GM12878 (cell line): ENCODE measurements around the gene FIBIN. TPM values are rescaled to one million over a fixed set of nuclear protein-coding genes. Genes with fewer than 3 reads are reported as not detected.

Experiments used
- ATAC-seq: fragments of 200-7000 bp; cut with Tn5 transposase; 3 replicates; pipeline ENCODE4 v1.9.1; 2020; ENCODE audit warnings: mild to moderate bottlenecking, moderate library complexity
- Bru-seq: library from RNA; stranded (reverse); fragments of 400-500 nt; gene quantifications from one replicate; lab custom pipeline; 2021; lab: Mats Ljungman, UMichigan
- BruChase-seq, 2 experiments: library from RNA; stranded (reverse); fragments of 400-500 nt; gene quantifications; one replicate each; lab custom pipeline; 2021; lab: Mats Ljungman, UMichigan
- BruUV-seq: library from RNA; stranded (reverse); fragments of 400-500 nt; replicated peaks from 2 replicates; lab custom pipeline; 2021; lab: Mats Ljungman, UMichigan
- CTCF ChIA-PET: fragments of 300-600 bp; sonication (Branson Sonifier 250); formaldehyde crosslinking; extraction: SDS; loops from one replicate; lab custom pipeline; 2021; ENCODE audit warnings: inconsistent platforms; lab: Yijun Ruan, JAX
- POLR2A ChIA-PET: fragments of 350-600 bp; formaldehyde crosslinking; extraction: SDS; loops from one replicate; lab custom pipeline; 2021; ENCODE audit warnings: inconsistent platforms; lab: Charles Lee
- RAD21 ChIA-PET: fragments of 300-600 bp; sonication (Branson Sonifier 250); formaldehyde crosslinking; loops from one replicate; lab custom pipeline; 2023; ENCODE audit warnings: antibody characterized with exemption; ENCODE audit not compliant: unreplicated experiment; lab: Charles Lee
- SMC1A ChIA-PET: fragments of 300-600 bp; sonication (Branson Sonifier 250); formaldehyde crosslinking; loops from one replicate; lab custom pipeline; 2023; ENCODE audit not compliant: unreplicated experiment, uncharacterized antibody; lab: Charles Lee
- DNase-seq: peaks from one replicate; pipeline ENCODE4 v3.0.0-alpha.2; 2011; ENCODE audit warnings: low read depth, low spot score
- FAIRE-seq: peaks from 3 replicates; lab custom pipeline; 2011; peaks lifted over from hg19 to GRCh38; lab: Jason Lieb, UNC
- H2AFZ ChIP-seq: 2 replicates; pipeline ENCODE4 v1.6.0; 2011; ENCODE audit warnings: low read depth, low read length, control low read depth; ENCODE audit not compliant: control insufficient read depth
- H3K27ac ChIP-seq: 2 replicates; pipeline ENCODE4 v1.5.1; 2011; ENCODE audit warnings: control low read depth; ENCODE audit not compliant: control insufficient read depth, insufficient read depth
- H3K27me3 ChIP-seq, 2 experiments: replicated peaks in 1 of 2; 2 replicates each; pipeline versions ENCODE4 v1.6.0 to v1.6.1; 2011; ENCODE audit warnings: low read length in 1 of 2; ENCODE audit not compliant: control insufficient read depth in 2 of 2, insufficient read depth in 2 of 2
- H3K36me3 ChIP-seq, 2 experiments: 2 replicates each; pipeline ENCODE4 v1.5.1; 2011; ENCODE audit warnings: low read length in 1 of 2; ENCODE audit not compliant: control insufficient read depth in 2 of 2, insufficient read depth in 2 of 2
- H3K4me1 ChIP-seq: 2 replicates; pipeline ENCODE4 v1.6.1; 2011; ENCODE audit warnings: mild to moderate bottlenecking, low read length, moderate library complexity, mixed read lengths; ENCODE audit not compliant: control insufficient read depth, insufficient read depth
- H3K4me2 ChIP-seq: 2 replicates; pipeline ENCODE4 v1.6.0; 2011; ENCODE audit warnings: control low read depth; ENCODE audit not compliant: control insufficient read depth, insufficient read depth
- H3K4me3 ChIP-seq: fragments of 200-600 bp; sonication (generic); 2 replicates; pipeline ENCODE4 v1.5.1; 2016
- H3K79me2 ChIP-seq: 2 replicates; pipeline ENCODE4 v1.6.0; 2011; ENCODE audit warnings: low read length; ENCODE audit not compliant: control insufficient read depth, insufficient read depth
- H3K9ac ChIP-seq: 2 replicates; pipeline ENCODE4 v1.8.0; 2011; ENCODE audit warnings: low read length, control low read depth, mixed read lengths; ENCODE audit not compliant: control insufficient read depth, insufficient read depth
- H3K9me3 ChIP-seq: replicated peaks from 3 replicates; pipeline ENCODE4 v1.5.1; 2011; ENCODE audit warnings: mild to moderate bottlenecking, low read length; ENCODE audit not compliant: control insufficient read depth, insufficient read depth
- H4K20me1 ChIP-seq: 2 replicates; pipeline ENCODE4 v1.6.0; 2011; ENCODE audit not compliant: control insufficient read depth, insufficient read depth
- DPF2 ChIP-seq: fragments of 450-650 bp; IDR thresholded peaks from 2 replicates; pipeline ENCODE4 v1.6.1; 2017; ENCODE audit warnings: mild to moderate bottlenecking
- HDGF ChIP-seq: fragments of 450-650 bp; IDR thresholded peaks from 2 replicates; pipeline ENCODE4 v1.6.1; 2016; ENCODE audit warnings: antibody characterized with exemption
- REST ChIP-seq: IDR thresholded peaks from 2 replicates; pipeline ENCODE4 v1.6.1; 2012; ENCODE audit warnings: mild to moderate bottlenecking, low read depth, low read length
- WGBS: methylation state at CpG from one replicate; pipeline ENCODE4 v1.1.6; 2016; ENCODE audit warnings: low lambda C conversion rate; ENCODE audit not compliant: insufficient replicate concordance, insufficient coverage; ENCODE audit errors: missing lambda C conversion rate; 5-methylcytosine and 5-hydroxymethylcytosine counted together
- in situ Hi-C: fragments of 300-500 bp; cut with MboI; formaldehyde crosslinking; loops from 9 replicates; pipeline ENCODE4 v1.14.3; 2018; ENCODE audit warnings: mixed read lengths
- intact Hi-C: fragments of 100-400 bp; cut with micrococcal nuclease; formaldehyde crosslinking; loops from one replicate; pipeline ENCODE4 v1.14.2; 2022; ENCODE audit not compliant: unreplicated experiment
- long read RNA-seq, 2 experiments: library from polyadenylated mRNA; unstranded; transcript quantifications; one replicate each; pipeline ENCODE4 v2.0.0, GENCODE V29; 2019 to 2020
- polyA minus RNA-seq, 3 experiments: library from RNA; depleted of rRNA, polyadenylated mRNA; stranded (reverse); fragments of >200 nt; gene quantifications; 2 replicates each; pipeline ENCODE4 v1.2.3, GENCODE V29; 2011
- polyA plus RNA-seq, 11 experiments: library from polyadenylated mRNA; depleted of rRNA in 4 of 11; unstranded in 6 of 11; stranded (reverse) in 5 of 11; fragments of >200 nt; fragmentation: Nextera tagmentation in 4 of 11; fragmentation: Illumina TruSeq in 1 of 11; extraction: Ambion mirVana in 4 of 11; extraction: Trizol in 1 of 11; gene quantifications; 1 replicate in 1 of 11; 2 replicates in 10 of 11; pipeline versions ENCODE4 v1.2.1 to v1.2.3, GENCODE V29; 2011 to 2016; ENCODE audit warnings: inconsistent platforms in 2 of 11, missing spikeins in 2 of 11, low read depth in 1 of 11
- total RNA-seq, 4 experiments: library from RNA; depleted of rRNA in 3 of 4; stranded (reverse); fragments of >200 nt in 3 of 4; fragmentation: Illumina TruSeq in 1 of 4; extraction: Trizol in 1 of 4; gene quantifications; 2 replicates each; pipeline versions ENCODE4 v1.2.1 to v1.2.3, GENCODE V29; 2013 to 2021

The FIBIN gene
- not detected in 2 replicates for total RNA-seq (2013; cell fraction: nucleolus; rRNA removed)
- total RNA-seq (2014; rRNA removed) (not detected in 2 replicates), total RNA-seq (2014; rRNA removed; fragmentation: Illumina TruSeq; extraction: Trizol) (not detected in 2 replicates), total RNA-seq (2021) (not detected in 2 replicates), polyA plus RNA-seq (2011; rRNA removed) (not detected in 2 replicates), polyA plus RNA-seq (2014; fragmentation: Illumina TruSeq; extraction: Trizol) (not detected in 2 replicates), polyA plus RNA-seq (2014; fragmentation: Nextera tagmentation; extraction: Ambion mirVana) (not detected), polyA plus RNA-seq (2014; rRNA removed) (not detected in 2 replicates), polyA plus RNA-seq (2016; fragmentation: Nextera tagmentation; extraction: Ambion mirVana) (not detected), polyA minus RNA-seq (2011; rRNA and poly(A)+ RNA removed) (not detected in 2 replicates), Bru-seq, nascent RNA (not detected), BruChase-seq, experiment 1, labeled RNA remaining after a 6-hour chase (not detected), BruChase-seq, experiment 2, labeled RNA remaining after a 2-hour chase (not detected)
- polyA plus RNA-seq (2011; ENCODE audit: low read depth): not detected
- not detected in 2 replicates for polyA plus RNA-seq (2011; cell fraction: cytosol; rRNA removed)
- not detected in 2 replicates for polyA plus RNA-seq (2011; cell fraction: nucleus; rRNA removed)
- not detected in 2 replicates for polyA plus RNA-seq (2012)
- polyA minus RNA-seq (2011; cell fraction: cytosol; rRNA and poly(A)+ RNA removed): not detected in 2 replicates
- not detected in 2 replicates for polyA minus RNA-seq (2011; cell fraction: nucleus; rRNA and poly(A)+ RNA removed)
- long read RNA-seq, experiment 1: 0 reads
- long read RNA-seq, experiment 2: 0 reads

GRCh38 chr11:26993965-26994457, at the start of gene FIBIN:
Gene FIBIN (plus strand): TSS chr11:26994112. CDS start chr11:26994527, 415 bp downstream.
- Histone ChIP-seq H3K4me3 (no peak within 1 kb of the TSS), H3K4me2 (no peak within 1 kb of the TSS), H3K9me3 (no peaks in the 10 kb centered on the region), H3K27ac (no peak within 1 kb of the TSS), H3K79me2 (no peaks in the 10 kb centered on the region), H3K4me1 (no peaks in the 10 kb centered on the region), H3K9ac (no peak within 1 kb of the TSS), H2AFZ (no peak within 1 kb of the TSS), H3K36me3 (no peaks in the 10 kb centered on the region), H4K20me1 (no peaks in the 10 kb centered on the region), H3K27me3 (no peaks in the 10 kb centered on the region)
- CTCF ChIA-PET: no interaction called here
- in situ Hi-C loops: no loop called here
- FAIRE-seq (no peak), DNase-seq (no peak), ATAC-seq (no peak)
- WGBS: 49% methylated on average over 22 of the region's 22 CpGs
- intact Hi-C loops: no loop called here
- TF ChIP-seq HDGF (no peak), REST (no peak), DPF2 (no peak)
- SMC1A ChIA-PET: no interaction called here
- RAD21 ChIA-PET: no interaction called here
- BruUV-seq: no TSS peak
- POLR2A ChIA-PET: no interaction called here
